Osteoblast (primary cell): Measurements from ENCODE around the gene KCNJ4. TPM values are rescaled to one million over a fixed set of nuclear protein-coding genes. Genes with fewer than 3 reads are reported as not detected.
A peak's percentile ranks its signal among the peaks of the same experiment; 100 is the strongest.

Experiments used
- DNase-seq: peaks from one replicate; pipeline ENCODE4 v3.0.0; 2011; ENCODE audit warnings: low spot score, mixed read lengths; ENCODE audit not compliant: insufficient read length; ENCODE audit errors: missing footprints
- H2AFZ ChIP-seq: 2 replicates; pipeline ENCODE4 v1.6.0; 2011; ENCODE audit warnings: mild to moderate bottlenecking, low read length
- H3K27ac ChIP-seq: 2 replicates; pipeline ENCODE4 v1.5.1; 2011; ENCODE audit warnings: mild to moderate bottlenecking, low read depth, low read length, moderate library complexity
- H3K27me3 ChIP-seq: 2 replicates; pipeline ENCODE4 v1.6.0; 2012; ENCODE audit warnings: mild to moderate bottlenecking, control low read depth, inconsistent platforms, low read length, moderate library complexity; ENCODE audit not compliant: insufficient read depth
- H3K36me3 ChIP-seq: 2 replicates; pipeline ENCODE4 v1.5.1; 2011; ENCODE audit warnings: mild to moderate bottlenecking, low read length, control low read depth, moderate library complexity; ENCODE audit not compliant: insufficient read depth
- H3K4me1 ChIP-seq: 2 replicates; pipeline ENCODE4 v1.5.1; 2011; ENCODE audit warnings: mild to moderate bottlenecking, low read length, control low read depth, moderate library complexity; ENCODE audit not compliant: insufficient read depth
- H3K4me2 ChIP-seq: 2 replicates; pipeline ENCODE4 v1.6.0; 2011; ENCODE audit warnings: mild to moderate bottlenecking, low read length; ENCODE audit not compliant: insufficient read depth
- H3K4me3 ChIP-seq: fragments of 200-600 bp; sonication (generic); 3 replicates; pipeline ENCODE4 v1.5.1; 2012; ENCODE audit warnings: mild to moderate bottlenecking, low read length, inconsistent platforms; ENCODE audit not compliant: insufficient read depth
- H3K79me2 ChIP-seq: 2 replicates; pipeline ENCODE4 v1.6.0; 2012; ENCODE audit warnings: mild to moderate bottlenecking, low read length, control low read depth, inconsistent platforms; ENCODE audit not compliant: insufficient read depth
- H3K9me3 ChIP-seq: 2 replicates; pipeline ENCODE4 v1.5.1; 2011; ENCODE audit warnings: low read depth, low read length, control low read depth
- H4K20me1 ChIP-seq: 2 replicates; pipeline ENCODE4 v1.6.0; 2012; ENCODE audit warnings: mild to moderate bottlenecking, low read length, control low read depth; ENCODE audit not compliant: insufficient read depth
- total RNA-seq: library from RNA; depleted of rRNA; stranded (reverse); fragments of >200 nt; gene quantifications from 2 replicates; pipeline ENCODE4 v1.2.3, GENCODE V29; 2012
- TF ChIP-seq, protein P1 (sequence below): IDR thresholded peaks from 2 replicates; pipeline ENCODE4 v1.5.1; 2011; ENCODE audit warnings: mild to moderate bottlenecking, low read depth, low read length, moderate library complexity; ENCODE audit errors: extremely low read depth

Gene KCNJ4
- total RNA-seq, 1 donor, result not detected

DNA sequence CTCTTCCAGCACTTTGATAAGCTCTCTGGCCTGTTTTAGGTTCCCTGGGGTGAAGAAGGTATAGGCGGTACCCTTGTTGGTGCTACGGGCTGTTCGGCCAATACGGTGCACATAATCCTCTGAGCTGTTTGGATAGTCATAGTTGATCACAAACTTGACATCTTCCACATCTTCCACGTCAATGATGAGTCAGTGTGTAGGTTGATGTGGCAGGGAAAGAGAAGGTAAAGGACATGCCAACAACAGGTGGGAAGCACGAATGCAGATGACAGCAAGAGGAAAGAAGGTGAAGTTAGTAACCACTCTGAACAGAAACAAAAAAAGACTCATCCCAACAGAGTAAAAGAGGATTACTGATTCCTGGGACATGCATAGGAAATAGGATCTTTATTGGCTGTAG is 32.9 kb upstream of the KCNJ4 start:
- H3K4me3 ChIP-seq, result no peak overlapping the region
- H3K4me1 ChIP-seq, result peaks cover 24% of the 10 kb centered on the region
- H3K79me2 ChIP-seq, result peaks cover 42% of the 10 kb centered on the region
- no peak overlapping the region for H2AFZ ChIP-seq
- no peaks in the 10 kb centered on the region for H3K9me3 ChIP-seq
- peaks cover 30% of the 10 kb centered on the region for H4K20me1 ChIP-seq
- peaks cover 93% of the 10 kb centered on the region for H3K36me3 ChIP-seq
- no peak overlapping the region for H3K4me2 ChIP-seq
- H3K27me3 ChIP-seq, result no peaks in the 10 kb centered on the region
- TF ChIP-seq, protein P1, sequence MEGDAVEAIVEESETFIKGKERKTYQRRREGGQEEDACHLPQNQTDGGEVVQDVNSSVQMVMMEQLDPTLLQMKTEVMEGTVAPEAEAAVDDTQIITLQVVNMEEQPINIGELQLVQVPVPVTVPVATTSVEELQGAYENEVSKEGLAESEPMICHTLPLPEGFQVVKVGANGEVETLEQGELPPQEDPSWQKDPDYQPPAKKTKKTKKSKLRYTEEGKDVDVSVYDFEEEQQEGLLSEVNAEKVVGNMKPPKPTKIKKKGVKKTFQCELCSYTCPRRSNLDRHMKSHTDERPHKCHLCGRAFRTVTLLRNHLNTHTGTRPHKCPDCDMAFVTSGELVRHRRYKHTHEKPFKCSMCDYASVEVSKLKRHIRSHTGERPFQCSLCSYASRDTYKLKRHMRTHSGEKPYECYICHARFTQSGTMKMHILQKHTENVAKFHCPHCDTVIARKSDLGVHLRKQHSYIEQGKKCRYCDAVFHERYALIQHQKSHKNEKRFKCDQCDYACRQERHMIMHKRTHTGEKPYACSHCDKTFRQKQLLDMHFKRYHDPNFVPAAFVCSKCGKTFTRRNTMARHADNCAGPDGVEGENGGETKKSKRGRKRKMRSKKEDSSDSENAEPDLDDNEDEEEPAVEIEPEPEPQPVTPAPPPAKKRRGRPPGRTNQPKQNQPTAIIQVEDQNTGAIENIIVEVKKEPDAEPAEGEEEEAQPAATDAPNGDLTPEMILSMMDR, result no peak
- peak overlapping the region; percentile 15 for H3K27ac ChIP-seq
- no peak for DNase-seq

DNA sequence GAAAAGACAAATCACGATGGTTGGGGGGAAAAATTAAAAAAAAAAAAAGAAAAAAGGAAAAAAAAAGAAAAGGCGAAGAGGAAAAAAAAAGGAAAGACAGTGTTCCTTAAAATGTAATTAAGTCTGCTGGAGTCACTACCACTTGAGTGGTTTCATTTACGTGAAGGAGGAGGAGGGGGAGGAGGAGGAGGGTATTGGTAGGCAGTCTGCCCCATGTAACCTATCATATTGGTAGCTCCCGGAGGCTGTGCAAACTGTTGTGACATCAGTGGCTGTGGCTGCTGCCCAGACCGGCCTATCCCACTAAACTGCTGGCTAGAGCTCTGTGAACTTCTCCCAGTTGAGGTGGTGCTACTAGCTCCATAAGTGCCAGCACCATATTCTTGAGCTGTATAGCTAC is 30.8 kb upstream of the KCNJ4 start:
- H3K27ac ChIP-seq, result no peak overlapping the region
- H3K4me3 ChIP-seq, result no peak overlapping the region
- peaks cover 24% of the 10 kb centered on the region for H4K20me1 ChIP-seq
- TF ChIP-seq, protein P1, result no peak
- no peak for DNase-seq
- H2AFZ ChIP-seq, result no peak overlapping the region
- peaks cover 30% of the 10 kb centered on the region for H3K79me2 ChIP-seq
- H3K4me2 ChIP-seq, result no peak overlapping the region
- H3K27me3 ChIP-seq, result no peaks in the 10 kb centered on the region
- no peaks in the 10 kb centered on the region for H3K9me3 ChIP-seq
- H3K36me3 ChIP-seq, result peaks cover 96% of the 10 kb centered on the region
- peaks cover 4% of the 10 kb centered on the region for H3K4me1 ChIP-seq

- Histone ChIP-seq H3K79me2 (peaks cover 18% of the 10 kb centered on the region), H3K4me1 (no peaks in the 10 kb centered on the region), H3K27ac (no peak overlapping the region), H3K4me2 (no peak overlapping the region), H3K36me3 (peaks cover 92% of the 10 kb centered on the region), H2AFZ (no peak overlapping the region), H4K20me1 (peaks cover 19% of the 10 kb centered on the region), H3K9me3 (no peaks in the 10 kb centered on the region), H3K4me3 (no peak overlapping the region), H3K27me3 (no peaks in the 10 kb centered on the region)
- TF ChIP-seq, protein P1, result no peak
- no peak for DNase-seq
Measured at GRCh38 chr22:38484244-38484643, 29.2 kb upstream of the KCNJ4 start.

GRCh38 chr22:38482662-38483308 is 27.8 kb upstream of the KCNJ4 start:
- H3K27ac ChIP-seq, result no peak overlapping the region
- no peaks in the 10 kb centered on the region for H3K27me3 ChIP-seq
- H3K4me1 ChIP-seq, result no peaks in the 10 kb centered on the region
- H3K9me3 ChIP-seq, result no peaks in the 10 kb centered on the region
- H4K20me1 ChIP-seq, result peaks cover 17% of the 10 kb centered on the region
- H2AFZ ChIP-seq, result no peak overlapping the region
- peaks cover 86% of the 10 kb centered on the region for H3K36me3 ChIP-seq
- no peak overlapping the region for H3K4me3 ChIP-seq
- peaks cover 7% of the 10 kb centered on the region for H3K79me2 ChIP-seq
- TF ChIP-seq, protein P1, result no peak
- H3K4me2 ChIP-seq, result no peak overlapping the region
- DNase-seq, result no peak
